Measurements from ENCODE around the gene CST7.

The CST7 gene

GRCh38 chr20:24965065-24965919 is 16.2 kb downstream of the CST7 start:
- DNase-seq (ENCODE audit: low read depth): no peak

GRCh38 chr20:24966317-24967012 is 17.4 kb downstream of the CST7 start:
- DNase-seq (ENCODE audit: low read depth): no peak

- no peak for DNase-seq (ENCODE audit: low read depth)
Measured at GRCh38 chr20:24968278-24968800, 19.3 kb downstream of the CST7 start.

- no peak for DNase-seq (ENCODE audit: low read depth)
Measured at GRCh38 chr20:24969186-24970029, 20.3 kb downstream of the CST7 start.

- no peak for DNase-seq (ENCODE audit: low read depth)
Measured at GRCh38 chr20:24970030-24970553, 21.0 kb downstream of the CST7 start.

GRCh38 chr20:24970754-24971153 is 21.7 kb downstream of the CST7 start:
- no peak for DNase-seq (ENCODE audit: low read depth)

- DNase-seq (ENCODE audit: low read depth): no peak
Measured at GRCh38 chr20:24971376-24972101, 22.5 kb downstream of the CST7 start.

- no peak for DNase-seq (ENCODE audit: low read depth)
Measured at GRCh38 chr20:24972341-24972740, 23.3 kb downstream of the CST7 start.

GRCh38 chr20:24977336-24977735 is 28.3 kb downstream of the CST7 start:
- no peak for DNase-seq (ENCODE audit: low read depth)

- DNase-seq (ENCODE audit: low read depth): no peak
Measured at GRCh38 chr20:24977797-24978196, 28.7 kb downstream of the CST7 start.

- no peak for DNase-seq (ENCODE audit: low read depth)
Measured at GRCh38 chr20:24978513-24978912, 29.4 kb downstream of the CST7 start.

GRCh38 chr20:24979036-24979960 is 30.2 kb downstream of the CST7 start:
- no peak for DNase-seq (ENCODE audit: low read depth)

GRCh38 chr20:24980291-24981053 is 31.4 kb downstream of the CST7 start:
- no peak for DNase-seq (ENCODE audit: low read depth)

GRCh38 chr20:24981282-24981681 is 32.2 kb downstream of the CST7 start:
- no peak for DNase-seq (ENCODE audit: low read depth)

GRCh38 chr20:24981790-24982189 is 32.7 kb downstream of the CST7 start:
- DNase-seq (ENCODE audit: low read depth): no peak

- no peak for DNase-seq (ENCODE audit: low read depth)
Measured at GRCh38 chr20:24983896-24984295, 34.8 kb downstream of the CST7 start.

GRCh38 chr20:24984961-24985640 is 36.0 kb downstream of the CST7 start:
- DNase-seq (ENCODE audit: low read depth): no peak

GRCh38 chr20:24985802-24986201 is 36.7 kb downstream of the CST7 start:
- DNase-seq (ENCODE audit: low read depth): no peak

Measured in ELR (cell line).